Right atrium auricular region (tissue), 2 donors: ENCODE results near the gene KLHDC2. TPM values are rescaled to one million over a fixed set of nuclear protein-coding genes. Genes with fewer than 3 reads are reported as not detected.
"Not testable (repeated sequence)": the region's sequence is repeated elsewhere in the genome, so short reads cannot be mapped to it uniquely, and the experiment has no call there.

Experiments used
- DNase-seq: peaks from one replicate; pipeline ENCODE4 v3.0.0-alpha.2; 2019; ENCODE audit warnings: low spot score
- H3K27ac ChIP-seq, 2 donors: fragments of 200-600 bp; sonication (generic); 1 replicate in 1 of 2; 2 replicates in 1 of 2; pipeline ENCODE4 v1.5.1; 2016 to 2019
- H3K27me3 ChIP-seq, 2 donors: fragments of 200-600 bp; sonication (generic); one replicate each; pipeline versions ENCODE4 v1.5.1 to v1.6.0; 2017 to 2019
- H3K36me3 ChIP-seq: fragments of 200-600 bp; sonication (generic); one replicate; pipeline ENCODE4 v1.5.1; 2016
- H3K4me1 ChIP-seq, 2 donors: fragments of 200-600 bp; sonication (generic); one replicate each; pipeline versions ENCODE4 v1.5.1 to v1.6.0; 2017 to 2019
- H3K4me3 ChIP-seq, 2 donors: fragments of 200-600 bp; sonication (generic); 1 replicate in 1 of 2; 2 replicates in 1 of 2; pipeline ENCODE4 v1.5.1; 2017 to 2019; ENCODE audit warnings: mild to moderate bottlenecking in 1 of 2, moderate library complexity in 1 of 2
- H3K9me3 ChIP-seq, 2 donors: fragments of 200-600 bp; sonication (generic); one replicate each; pipeline ENCODE4 v1.5.1; 2019
- CTCF ChIP-seq, 2 donors: fragments of 200-600 bp; sonication (generic); IDR thresholded peaks; one replicate each; pipeline ENCODE4 v1.5.1; 2019; ENCODE audit warnings: antibody characterized with exemption in 2 of 2
- total RNA-seq, 2 donors: library from RNA; depleted of rRNA; stranded (reverse); fragments of >200 nt; gene quantifications; one replicate each; pipeline ENCODE4 v1.1.0, GENCODE V29; 2016

The KLHDC2 gene
- total RNA-seq, 2 donors from 2014 or later: 51.1 to 80.3 TPM

- DNase-seq: no peak
- H3K27ac ChIP-seq: no peak overlapping the region
- peaks cover 52% of the 10 kb centered on the region for H3K36me3 ChIP-seq
- H3K27me3 ChIP-seq: no peaks in the 10 kb centered on the region
- H3K4me3 ChIP-seq: no peak overlapping the region
- peaks cover 0 to 20% of the 10 kb centered on the region in 2 donors for H3K4me1 ChIP-seq
- H3K9me3 ChIP-seq: no peaks in the 10 kb centered on the region
- no peak for TF ChIP-seq CTCF (IDR thresholded peaks at IDR 0.05)
Observed at GRCh38 chr14:49774106-49774505, 6.2 kb downstream of the KLHDC2 start.

- no peaks in the 10 kb centered on the region for H3K4me1 ChIP-seq
- no peaks in the 10 kb centered on the region for H3K9me3 ChIP-seq
- no peak for DNase-seq
- H3K4me3 ChIP-seq: no peak overlapping the region
- no peak for TF ChIP-seq CTCF (IDR thresholded peaks at IDR 0.05)
- H3K27me3 ChIP-seq: no peaks in the 10 kb centered on the region
- H3K27ac ChIP-seq: no peak overlapping the region
- H3K36me3 ChIP-seq: peaks cover 83% of the 10 kb centered on the region
Observed at GRCh38 chr14:49778421-49778820, 10.5 kb downstream of the KLHDC2 start.

GRCh38 chr14:49781040-49781439 lies 13.1 kb downstream of the KLHDC2 start:
- DNase-seq, H3K27me3 ChIP-seq: not testable (repeated sequence)
- peaks cover 88% of the 10 kb centered on the region for H3K36me3 ChIP-seq

GRCh38 chr14:49783394-49784014 lies 15.6 kb downstream of the KLHDC2 start:
- no peak for DNase-seq
- TF ChIP-seq CTCF (IDR thresholded peaks at IDR 0.05): no peak
- Histone ChIP-seq H3K4me3 (no peak overlapping the region), H3K9me3 (no peaks in the 10 kb centered on the region), H3K27ac (no peak overlapping the region), H3K4me1 (no peaks in the 10 kb centered on the region), H3K36me3 (peaks cover 90% of the 10 kb centered on the region), H3K27me3 (no peaks in the 10 kb centered on the region)

More at GRCh38 chr14:49781040-49781439, 13.1 kb downstream of the KLHDC2 start:
- H3K9me3 ChIP-seq, H3K4me1 ChIP-seq, H3K27ac ChIP-seq, H3K4me3 ChIP-seq: not testable (repeated sequence)

GRCh38 chr14:49786315-49786714 lies 18.4 kb downstream of the KLHDC2 start:
- no peaks in the 10 kb centered on the region for H3K4me1 ChIP-seq
- H3K27me3 ChIP-seq: no peaks in the 10 kb centered on the region
- no peak for DNase-seq
- no peak overlapping the region for H3K4me3 ChIP-seq
- H3K36me3 ChIP-seq: peaks cover 93% of the 10 kb centered on the region
- no peak overlapping the region for H3K27ac ChIP-seq
- no peaks in the 10 kb centered on the region for H3K9me3 ChIP-seq
- no peak for TF ChIP-seq CTCF (IDR thresholded peaks at IDR 0.05)

GRCh38 chr14:49792618-49793017 lies 24.7 kb downstream of the KLHDC2 start:
- TF ChIP-seq CTCF (IDR thresholded peaks at IDR 0.05): no peak
- H3K9me3 ChIP-seq: no peaks in the 10 kb centered on the region
- no peak overlapping the region for H3K4me3 ChIP-seq
- H3K4me1 ChIP-seq: no peaks in the 10 kb centered on the region
- H3K36me3 ChIP-seq: peaks cover 94% of the 10 kb centered on the region
- H3K27ac ChIP-seq: no peak overlapping the region
- H3K27me3 ChIP-seq: no peaks in the 10 kb centered on the region
- DNase-seq: no peak
